Astrocyte (in vitro differentiated cells and primary cell): ENCODE measurements around the gene NXN. TPM values are rescaled to one million over a fixed set of nuclear protein-coding genes. Genes with fewer than 3 reads are reported as not detected.
"Not testable (repeated sequence)": the region's sequence is repeated elsewhere in the genome, so short reads cannot be mapped to it uniquely, and the experiment has no call there.

Experiments
- DNase-seq: peaks from one replicate; pipeline ENCODE4 v3.0.0-alpha.2; 2010; ENCODE audit warnings: low read depth
- FAIRE-seq: peaks from 2 replicates; lab custom pipeline; 2011; peaks lifted over from hg19 to GRCh38; lab: Jason Lieb, UNC
- H2AFZ ChIP-seq: 2 replicates; pipeline ENCODE4 v1.6.0; 2012; ENCODE audit warnings: low read depth, low read length, inconsistent platforms
- H3K27ac ChIP-seq: 2 replicates; pipeline ENCODE4 v1.5.1; 2011; ENCODE audit warnings: low read depth, low read length, inconsistent platforms
- H3K27me3 ChIP-seq: 2 replicates; pipeline ENCODE4 v1.6.0; 2011; ENCODE audit warnings: low read length, inconsistent platforms; ENCODE audit not compliant: insufficient read depth
- H3K36me3 ChIP-seq: 2 replicates; pipeline ENCODE4 v1.5.1; 2011; ENCODE audit warnings: low read length, inconsistent platforms; ENCODE audit not compliant: insufficient read depth
- H3K4me1 ChIP-seq: 2 replicates; pipeline ENCODE4 v1.5.1; 2011; ENCODE audit warnings: low read length, inconsistent platforms; ENCODE audit not compliant: insufficient read depth
- H3K4me2 ChIP-seq: 2 replicates; pipeline ENCODE4 v1.6.0; 2012; ENCODE audit warnings: low read length, inconsistent platforms
- H3K4me3 ChIP-seq: 2 replicates; pipeline ENCODE4 v1.5.1; 2011; ENCODE audit warnings: low read depth, mild to moderate bottlenecking, low read length, inconsistent platforms; ENCODE audit not compliant: insufficient read depth
- H3K79me2 ChIP-seq: 2 replicates; pipeline ENCODE4 v1.6.0; 2012; ENCODE audit warnings: mild to moderate bottlenecking, low read length, inconsistent platforms; ENCODE audit not compliant: insufficient read depth
- H3K9ac ChIP-seq: 2 replicates; pipeline ENCODE4 v1.6.0; 2012; ENCODE audit warnings: mild to moderate bottlenecking, low read length, inconsistent platforms
- H3K9me3 ChIP-seq: 2 replicates; pipeline ENCODE4 v1.5.1; 2012; ENCODE audit warnings: low read depth, mild to moderate bottlenecking, low read length, inconsistent platforms; ENCODE audit not compliant: insufficient read depth
- H4K20me1 ChIP-seq: 2 replicates; pipeline ENCODE4 v1.6.0; 2012; ENCODE audit warnings: low read length, inconsistent platforms; ENCODE audit not compliant: insufficient read depth
- H3K27ac Mint-ChIP-seq: one replicate; pipeline ENCODE4 v1.8.0; 2021; ENCODE audit warnings: mild to moderate bottlenecking, mixed read lengths; ENCODE audit not compliant: unreplicated experiment
- H3K27me3 Mint-ChIP-seq: one replicate; pipeline ENCODE4 v1.8.0; 2021; ENCODE audit warnings: low read depth, mixed read lengths; ENCODE audit not compliant: unreplicated experiment
- H3K36me3 Mint-ChIP-seq: one replicate; pipeline ENCODE4 v1.8.0; 2021; ENCODE audit warnings: low read depth, mixed read lengths; ENCODE audit not compliant: unreplicated experiment
- H3K4me1 Mint-ChIP-seq: one replicate; pipeline ENCODE4 v1.8.0; 2021; ENCODE audit warnings: low read depth, mixed read lengths; ENCODE audit not compliant: unreplicated experiment
- H3K4me3 Mint-ChIP-seq: one replicate; pipeline ENCODE4 v1.8.0; 2021; ENCODE audit warnings: mild to moderate bottlenecking, moderate library complexity, mixed read lengths; ENCODE audit not compliant: unreplicated experiment
- H3K9me3 Mint-ChIP-seq: one replicate; pipeline ENCODE4 v1.8.0; 2021; ENCODE audit warnings: mild to moderate bottlenecking, mixed read lengths; ENCODE audit not compliant: unreplicated experiment
- EZH2 ChIP-seq: IDR thresholded peaks from 2 replicates; pipeline ENCODE4 v1.6.1; 2012; ENCODE audit warnings: mild to moderate bottlenecking, low read length, inconsistent platforms; ENCODE audit not compliant: insufficient read depth
- total RNA-seq: library from RNA; stranded (reverse); gene quantifications from 2 replicates; pipeline ENCODE4 v1.2.1, GENCODE V29; 2021
- TF ChIP-seq, protein P1 (sequence below): IDR thresholded peaks from 2 replicates; pipeline ENCODE4 v1.5.1; 2011; ENCODE audit warnings: low read depth, mild to moderate bottlenecking, inconsistent platforms, low read length, moderate library complexity; ENCODE audit not compliant: insufficient read depth

NXN gene
- total RNA-seq, 1 donor from 2014 or later, result 104 TPM

DNA sequence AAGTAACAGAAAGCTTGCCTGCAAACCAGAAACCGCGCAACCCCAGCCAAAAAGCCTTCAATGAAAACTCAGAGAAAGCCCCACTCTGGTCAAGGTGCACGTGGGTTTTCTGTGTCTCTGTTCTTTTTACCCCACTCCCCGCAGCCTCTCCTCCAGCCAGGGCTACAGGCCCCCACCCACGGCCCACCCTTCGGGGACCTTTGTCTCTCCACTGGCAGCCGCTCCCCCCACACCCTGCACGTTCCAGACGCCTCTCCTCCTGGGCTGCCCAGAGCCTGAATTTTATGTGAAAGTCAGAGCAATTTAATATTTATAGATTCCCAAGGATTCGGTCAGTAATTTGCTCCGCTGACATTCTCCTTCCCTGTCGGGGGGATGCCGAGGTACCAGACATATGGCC lies 173.2 kb downstream of the NXN start:
- Histone ChIP-seq H3K4me3 (no peak overlapping the region), H3K9me3 (no peaks in the 10 kb centered on the region), H3K27me3 (no peaks in the 10 kb centered on the region), H3K79me2 (peaks cover 6% of the 10 kb centered on the region), H2AFZ (no peak overlapping the region), H3K4me1 (no peaks in the 10 kb centered on the region), H3K4me2 (no peak overlapping the region), H3K27ac (no peak overlapping the region), H3K36me3 (peaks cover 3% of the 10 kb centered on the region), H4K20me1 (peaks cover 51% of the 10 kb centered on the region), H3K9ac (no peak overlapping the region)
- TF ChIP-seq, protein P1, sequence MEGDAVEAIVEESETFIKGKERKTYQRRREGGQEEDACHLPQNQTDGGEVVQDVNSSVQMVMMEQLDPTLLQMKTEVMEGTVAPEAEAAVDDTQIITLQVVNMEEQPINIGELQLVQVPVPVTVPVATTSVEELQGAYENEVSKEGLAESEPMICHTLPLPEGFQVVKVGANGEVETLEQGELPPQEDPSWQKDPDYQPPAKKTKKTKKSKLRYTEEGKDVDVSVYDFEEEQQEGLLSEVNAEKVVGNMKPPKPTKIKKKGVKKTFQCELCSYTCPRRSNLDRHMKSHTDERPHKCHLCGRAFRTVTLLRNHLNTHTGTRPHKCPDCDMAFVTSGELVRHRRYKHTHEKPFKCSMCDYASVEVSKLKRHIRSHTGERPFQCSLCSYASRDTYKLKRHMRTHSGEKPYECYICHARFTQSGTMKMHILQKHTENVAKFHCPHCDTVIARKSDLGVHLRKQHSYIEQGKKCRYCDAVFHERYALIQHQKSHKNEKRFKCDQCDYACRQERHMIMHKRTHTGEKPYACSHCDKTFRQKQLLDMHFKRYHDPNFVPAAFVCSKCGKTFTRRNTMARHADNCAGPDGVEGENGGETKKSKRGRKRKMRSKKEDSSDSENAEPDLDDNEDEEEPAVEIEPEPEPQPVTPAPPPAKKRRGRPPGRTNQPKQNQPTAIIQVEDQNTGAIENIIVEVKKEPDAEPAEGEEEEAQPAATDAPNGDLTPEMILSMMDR, result no peak
- TF ChIP-seq EZH2, result no peak
- no peak for DNase-seq
- Mint-ChIP-seq H3K4me3 (no peak overlapping the region), H3K27me3 (no peaks in the 10 kb centered on the region), H3K36me3 (peaks cover 23% of the 10 kb centered on the region), H3K9me3 (no peaks in the 10 kb centered on the region), H3K4me1 (peaks cover 4% of the 10 kb centered on the region), H3K27ac (no peak overlapping the region)
- no peak for FAIRE-seq

DNA sequence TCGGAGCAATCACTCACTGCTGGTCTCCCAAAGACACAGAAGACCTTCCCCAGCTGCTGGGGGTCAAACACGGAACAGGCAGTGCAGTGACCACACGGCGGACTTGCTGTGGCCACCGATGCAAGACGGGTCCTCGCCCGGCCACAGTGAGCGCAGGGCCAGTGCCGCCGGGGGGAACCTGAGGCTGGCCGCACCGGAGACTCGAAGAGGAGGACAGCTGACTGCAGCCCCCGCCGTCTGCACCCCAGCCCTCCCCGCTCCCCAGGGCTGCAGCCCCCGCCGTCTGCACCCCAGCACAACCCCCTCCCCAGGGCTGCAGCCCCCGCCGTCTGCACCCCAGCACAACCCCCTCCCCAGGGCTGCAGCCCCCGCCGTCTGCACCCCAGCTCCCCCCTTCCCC lies 173.7 kb downstream of the NXN start:
- H3K9me3 ChIP-seq, H3K79me2 ChIP-seq, H3K27me3 ChIP-seq, H3K9ac ChIP-seq, H2AFZ ChIP-seq, DNase-seq, H3K27ac Mint-ChIP-seq, H3K4me2 ChIP-seq, H3K4me3 Mint-ChIP-seq, H3K27ac ChIP-seq, H3K27me3 Mint-ChIP-seq, FAIRE-seq, H3K4me1 Mint-ChIP-seq, H3K36me3 ChIP-seq, H3K4me3 ChIP-seq, H3K4me1 ChIP-seq, H3K9me3 Mint-ChIP-seq: not testable (repeated sequence)
- H4K20me1 ChIP-seq, result peaks cover 47% of the 10 kb centered on the region
- H3K36me3 Mint-ChIP-seq, result peaks cover 23% of the 10 kb centered on the region

DNA sequence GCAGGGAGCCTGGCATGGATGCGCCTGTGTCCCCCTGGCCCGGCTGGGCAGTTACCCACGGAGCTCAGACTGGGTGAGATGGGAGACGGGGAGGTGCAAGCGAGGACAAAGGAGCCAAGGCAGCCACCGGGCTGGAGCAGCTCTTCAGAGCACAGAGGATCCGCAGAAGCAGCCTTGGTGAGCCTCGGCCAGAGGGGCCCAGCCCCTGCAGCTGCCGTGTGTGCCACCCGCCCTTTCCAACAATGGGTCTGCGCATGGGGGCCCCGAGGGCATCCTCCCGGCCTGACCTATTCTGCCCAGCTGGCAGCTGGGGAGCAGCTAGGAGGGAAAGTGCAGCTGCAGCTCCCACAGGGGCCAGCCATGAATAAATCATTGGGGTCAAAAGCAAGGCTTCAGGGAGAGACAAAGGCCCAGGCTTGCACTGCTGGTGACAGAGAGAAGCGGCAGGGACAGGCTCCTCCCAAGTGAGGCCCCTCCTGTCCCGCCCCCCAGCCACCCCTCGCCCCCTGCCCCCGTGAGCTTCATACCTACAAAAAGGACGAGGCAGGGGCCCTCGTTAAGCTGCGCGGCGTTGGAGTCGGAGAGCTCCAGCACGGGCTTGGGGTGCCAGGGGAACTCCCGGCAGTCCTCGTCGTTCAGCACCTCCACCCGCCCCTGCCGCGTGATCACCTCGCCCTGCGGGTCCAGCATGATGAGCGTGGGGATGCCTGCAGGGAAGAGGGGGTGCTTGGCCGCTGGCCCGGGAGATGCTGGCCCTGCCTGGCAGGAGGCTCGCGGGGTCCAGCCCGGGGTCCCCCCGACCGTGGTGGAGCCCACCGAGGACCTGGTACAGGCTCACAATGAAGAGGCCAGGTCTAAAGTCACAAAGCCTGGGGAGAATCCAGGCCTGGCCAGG lies 174.8 kb downstream of the NXN start:
- H3K36me3 ChIP-seq, result peaks cover 6% of the 10 kb centered on the region
- Mint-ChIP-seq H3K27ac (no peak overlapping the region), H3K4me1 (peaks cover 2% of the 10 kb centered on the region), H3K9me3 (no peaks in the 10 kb centered on the region), H3K36me3 (peaks cover 22% of the 10 kb centered on the region), H3K27me3 (no peaks in the 10 kb centered on the region), H3K4me3 (no peak overlapping the region)
- no peaks in the 10 kb centered on the region for H3K9me3 ChIP-seq
- DNase-seq (no peak), FAIRE-seq (no peak)
- no peaks in the 10 kb centered on the region for H3K27me3 ChIP-seq
- no peak overlapping the region for H3K9ac ChIP-seq
- no peak overlapping the region for H3K4me3 ChIP-seq
- H3K4me1 ChIP-seq, result no peaks in the 10 kb centered on the region
- H3K4me2 ChIP-seq, result no peak overlapping the region
- no peaks in the 10 kb centered on the region for H3K79me2 ChIP-seq
- no peak overlapping the region for H2AFZ ChIP-seq
- peaks cover 45% of the 10 kb centered on the region for H4K20me1 ChIP-seq
- TF ChIP-seq, protein P1, result no peak
- TF ChIP-seq EZH2, result no peak
- no peak overlapping the region for H3K27ac ChIP-seq
